PC-9 (cell line): Measurements from ENCODE around the gene PCDHB2.

ENCODE experiments used
- EZH2 ChIP-seq: fragments of 200-600 bp; sonication (generic); IDR thresholded peaks from 2 replicates; pipeline ENCODE4 v1.8.0; 2017; ENCODE audit warnings: antibody characterized with exemption, low read depth
- TF ChIP-seq, protein P1 (sequence below): fragments of 200-600 bp; sonication (generic); conservative IDR thresholded peaks from 2 replicates; pipeline ENCODE4 v1.6.1; 2017; ENCODE audit warnings: mixed run types, antibody characterized with exemption, mild to moderate bottlenecking, moderate library complexity

DNA sequence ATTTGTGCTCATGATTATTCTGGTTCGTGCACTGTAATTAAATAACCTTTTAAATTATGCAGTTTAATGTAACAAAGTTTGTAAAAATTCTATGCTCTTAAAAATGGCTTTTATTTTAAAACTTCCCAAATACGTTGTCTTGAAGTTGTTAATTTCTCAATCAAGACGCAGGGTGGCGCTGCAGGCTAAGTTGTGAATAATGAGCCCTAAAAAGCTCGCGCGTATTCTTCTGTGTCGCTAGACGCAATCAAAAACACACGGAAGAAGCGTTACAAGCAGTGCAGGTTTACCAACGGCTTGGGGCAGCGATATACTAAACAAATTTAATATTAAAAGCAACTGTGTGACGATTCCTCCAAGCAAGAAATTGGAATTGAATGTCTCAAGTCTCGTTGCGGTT is 27.1 kb downstream of the PCDHB2 start, which contains the start of gene PCDHB4:
- TF ChIP-seq, protein P1, sequence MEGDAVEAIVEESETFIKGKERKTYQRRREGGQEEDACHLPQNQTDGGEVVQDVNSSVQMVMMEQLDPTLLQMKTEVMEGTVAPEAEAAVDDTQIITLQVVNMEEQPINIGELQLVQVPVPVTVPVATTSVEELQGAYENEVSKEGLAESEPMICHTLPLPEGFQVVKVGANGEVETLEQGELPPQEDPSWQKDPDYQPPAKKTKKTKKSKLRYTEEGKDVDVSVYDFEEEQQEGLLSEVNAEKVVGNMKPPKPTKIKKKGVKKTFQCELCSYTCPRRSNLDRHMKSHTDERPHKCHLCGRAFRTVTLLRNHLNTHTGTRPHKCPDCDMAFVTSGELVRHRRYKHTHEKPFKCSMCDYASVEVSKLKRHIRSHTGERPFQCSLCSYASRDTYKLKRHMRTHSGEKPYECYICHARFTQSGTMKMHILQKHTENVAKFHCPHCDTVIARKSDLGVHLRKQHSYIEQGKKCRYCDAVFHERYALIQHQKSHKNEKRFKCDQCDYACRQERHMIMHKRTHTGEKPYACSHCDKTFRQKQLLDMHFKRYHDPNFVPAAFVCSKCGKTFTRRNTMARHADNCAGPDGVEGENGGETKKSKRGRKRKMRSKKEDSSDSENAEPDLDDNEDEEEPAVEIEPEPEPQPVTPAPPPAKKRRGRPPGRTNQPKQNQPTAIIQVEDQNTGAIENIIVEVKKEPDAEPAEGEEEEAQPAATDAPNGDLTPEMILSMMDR = peak; percentile 38; the same call in 1 of the 2 replicates
- TF ChIP-seq EZH2 = no peak
